GM23338 (cell line): ENCODE results near the gene C14orf119. TPM values are rescaled to one million over a fixed set of nuclear protein-coding genes. Genes with fewer than 3 reads are reported as not detected.

ENCODE experiments used
- ATAC-seq: fragments of 200-7000 bp; cut with Tn5 transposase; 3 replicates; pipeline ENCODE4 v1.9.1; 2020
- DNase-seq: peaks from one replicate; pipeline ENCODE4 v3.0.0-alpha.2; 2015; ENCODE audit warnings: low spot score
- H2AFZ ChIP-seq: fragments of 200-600 bp; sonication (generic); 2 replicates; pipeline ENCODE4 v1.8.0; 2016; ENCODE audit warnings: antibody characterized with exemption, mild to moderate bottlenecking, moderate library complexity
- H3F3A ChIP-seq: fragments of 200-600 bp; sonication (generic); replicated peaks from 2 replicates; pipeline ENCODE4 v1.8.0; 2017; ENCODE audit warnings: antibody characterized with exemption, mixed run types, low read depth
- H3K27ac ChIP-seq: fragments of 200-600 bp; sonication (generic); 2 replicates; pipeline ENCODE4 v1.6.1; 2016; ENCODE audit warnings: low read depth
- H3K27me3 ChIP-seq: fragments of 200-600 bp; sonication (generic); 2 replicates; pipeline ENCODE4 v1.8.0; 2016; ENCODE audit warnings: mild to moderate bottlenecking, mixed run types, moderate library complexity; ENCODE audit not compliant: insufficient read depth
- H3K36me3 ChIP-seq: fragments of 200-600 bp; sonication (generic); 2 replicates; pipeline ENCODE4 v1.8.0; 2016; ENCODE audit warnings: mild to moderate bottlenecking; ENCODE audit not compliant: insufficient read depth
- H3K4me1 ChIP-seq: fragments of 200-600 bp; sonication (generic); 2 replicates; pipeline ENCODE4 v1.8.0; 2016; ENCODE audit warnings: mild to moderate bottlenecking, moderate library complexity; ENCODE audit not compliant: insufficient read depth
- H3K4me2 ChIP-seq: fragments of 200-600 bp; sonication (generic); 2 replicates; pipeline ENCODE4 v1.7.1; 2017; ENCODE audit warnings: mixed run types
- H3K4me3 ChIP-seq: fragments of 200-600 bp; sonication (generic); 2 replicates; pipeline ENCODE4 v1.6.1; 2016; ENCODE audit warnings: mixed run types
- H3K79me2 ChIP-seq: fragments of 200-600 bp; sonication (generic); replicated peaks from 2 replicates; pipeline ENCODE4 v1.8.0; 2017; ENCODE audit warnings: mild to moderate bottlenecking; ENCODE audit not compliant: insufficient read depth
- H3K9me2 ChIP-seq: fragments of 200-600 bp; sonication (generic); 2 replicates; pipeline ENCODE4 v1.8.0; 2017; ENCODE audit not compliant: insufficient read depth
- H4K20me1 ChIP-seq: fragments of 200-600 bp; sonication (generic); replicated peaks from 2 replicates; pipeline ENCODE4 v1.8.0; 2017; ENCODE audit warnings: mild to moderate bottlenecking; ENCODE audit not compliant: insufficient read depth
- H3K27ac Mint-ChIP-seq: 2 replicates; pipeline ENCODE4 v1.8.0; 2020; ENCODE audit warnings: inconsistent platforms, mild to moderate bottlenecking, moderate library complexity, mixed read lengths
- H3K27me3 Mint-ChIP-seq: 3 replicates; pipeline ENCODE4 v1.8.0; 2022; ENCODE audit warnings: low read depth, mild to moderate bottlenecking, moderate library complexity, mixed read lengths, inconsistent platforms; ENCODE audit not compliant: insufficient read depth, poor library complexity
- H3K36me3 Mint-ChIP-seq: 3 replicates; pipeline ENCODE4 v1.8.0; 2021; ENCODE audit warnings: low read depth, mild to moderate bottlenecking, inconsistent platforms, moderate library complexity, mixed read lengths
- H3K4me1 Mint-ChIP-seq: 3 replicates; pipeline ENCODE4 v1.8.0; 2020; ENCODE audit warnings: mild to moderate bottlenecking, inconsistent platforms, mixed read lengths
- H3K4me3 Mint-ChIP-seq: 3 replicates; pipeline ENCODE4 v1.8.0; 2021; ENCODE audit warnings: moderate library complexity, mild to moderate bottlenecking, inconsistent platforms, mixed read lengths
- H3K9me3 Mint-ChIP-seq: 3 replicates; pipeline ENCODE4 v1.8.0; 2020; ENCODE audit warnings: moderate library complexity, mild to moderate bottlenecking, inconsistent platforms, mixed read lengths
- CREB1 ChIP-seq: fragments of 250-450 bp; sonication (Bioruptor Pico); IDR thresholded peaks from 2 replicates; pipeline ENCODE4 v1.5.0; 2020; ENCODE audit warnings: low read depth, mild to moderate bottlenecking, moderate library complexity
- NANOG ChIP-seq: IDR thresholded peaks from 2 replicates; pipeline ENCODE4 v1.6.1; 2016; ENCODE audit warnings: antibody characterized with exemption, borderline replicate concordance
- POLR2AphosphoS5 ChIP-seq: IDR thresholded peaks from 2 replicates; pipeline ENCODE4 v1.6.1; 2016; ENCODE audit warnings: antibody characterized with exemption, low read depth
- STAT1 ChIP-seq: IDR thresholded peaks from one replicate; pipeline ENCODE4 v1.6.1; 2016; ENCODE audit warnings: antibody characterized with exemption; ENCODE audit not compliant: unreplicated experiment
- polyA plus RNA-seq: library from polyadenylated mRNA; unstranded; fragments of >200 nt; fragmentation: Nextera tagmentation; extraction: Ambion mirVana; gene quantifications from 2 replicates; pipeline ENCODE4 v1.2.1, GENCODE V29; 2016
- total RNA-seq: library from RNA; depleted of rRNA; stranded (reverse); fragments of >200 nt; shearing (Covaris generic); gene quantifications from 2 replicates; pipeline ENCODE4 v1.2.3, GENCODE V29; 2014
- TF ChIP-seq, protein P1 (sequence below), 2 experiments: fragments of 200-600 bp in 1 of 2; sonication (generic) in 1 of 2; conservative IDR thresholded peaks; 2 replicates each; pipeline versions ENCODE4 v1.5.1 to v1.6.1; 2016 to 2017; ENCODE audit warnings: antibody characterized with exemption in 2 of 2, low read depth in 2 of 2, mild to moderate bottlenecking in 2 of 2, moderate library complexity in 1 of 2
- TF ChIP-seq, protein P2 (sequence below): fragments of 250-450 bp; sonication (Bioruptor Pico); IDR thresholded peaks from 2 replicates; pipeline ENCODE4 v1.5.0; 2020; ENCODE audit warnings: mild to moderate bottlenecking, moderate library complexity

C14orf119 gene
- total and polyA plus RNA-seq, 2 experiments from 2014 or later: 49.4 to 118 TPM

DNA sequence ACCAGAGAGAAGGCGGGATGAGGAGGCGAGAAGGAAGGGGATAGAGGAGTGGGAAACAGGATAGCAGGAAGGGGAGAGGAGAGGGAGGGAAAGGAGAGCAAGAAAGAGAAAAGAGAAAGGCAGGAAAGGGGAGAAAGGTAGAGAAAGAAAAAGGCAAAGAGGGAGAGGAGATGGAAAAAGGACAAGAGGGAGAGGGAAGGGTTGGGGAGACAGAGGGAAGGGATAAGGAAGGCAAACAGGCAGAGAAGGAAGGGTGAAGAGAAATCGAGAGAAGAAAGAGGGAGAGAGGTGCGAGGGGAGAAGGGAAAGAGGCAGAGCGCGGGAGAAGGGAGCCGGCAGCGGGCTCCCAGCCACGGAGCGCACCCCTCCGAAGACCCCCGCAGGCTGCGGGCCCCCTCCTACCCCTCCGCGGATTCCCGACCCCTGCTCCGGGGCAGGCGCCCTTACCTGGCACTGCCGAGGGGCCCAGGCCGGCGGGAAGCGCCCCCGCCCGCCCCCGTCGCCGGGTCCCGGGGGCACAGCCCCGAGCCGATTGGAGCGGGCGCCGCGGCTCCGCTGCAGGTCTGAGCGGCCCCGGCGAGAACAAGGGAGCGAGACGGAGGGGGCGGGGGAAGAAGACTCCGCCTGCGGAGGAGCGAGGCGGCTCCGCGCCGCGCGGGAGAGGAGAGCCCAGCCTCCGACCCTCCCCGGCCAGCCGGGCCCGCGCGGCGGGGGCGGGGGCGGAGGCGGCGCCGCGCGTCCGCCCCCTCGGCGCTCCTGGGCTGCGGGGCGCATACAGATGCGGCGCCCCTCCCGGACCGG, 38.1 kb upstream of the C14orf119 start, which contains the start of gene CDH24:
Gene CDH24, minus strand, starts transcription at position 565 of the 801 bp plus-strand sequence. CDS start 1,787 bp downstream, outside the sequence.
- Histone ChIP-seq H3K27ac (peak within 1 kb of the TSS; percentile 85), H3K79me2 (no peaks in the 10 kb centered on the region), H3K4me2 (peak within 1 kb of the TSS; percentile 98), H2AFZ (peak within 1 kb of the TSS; percentile 90), H3K9me2 (no peaks in the 10 kb centered on the region), H3K36me3 (peaks cover 13% of the 10 kb centered on the region), H3K4me3 (peak within 1 kb of the TSS; percentile 86), H4K20me1 (peaks cover 9% of the 10 kb centered on the region; the same call in 1 of the 2 replicates), H3K27me3 (peaks cover 4% of the 10 kb centered on the region; the same call in 1 of the 2 replicates), H3F3A (peaks cover 23% of the 10 kb centered on the region), H3K4me1 (peaks cover 14% of the 10 kb centered on the region; the same call in 1 of the 2 replicates)
- Mint-ChIP-seq H3K4me1 (peaks cover 19% of the 10 kb centered on the region), H3K4me3 (peak within 1 kb of the TSS; percentile 85), H3K9me3 (no peaks in the 10 kb centered on the region), H3K36me3 (peaks cover 50% of the 10 kb centered on the region), H3K27me3 (peaks cover 18% of the 10 kb centered on the region), H3K27ac (peak within 1 kb of the TSS; percentile 90)
- peak; percentile 86 for DNase-seq
- TF ChIP-seq NANOG: no peak
- ATAC-seq: peak; percentile 38

DNA sequence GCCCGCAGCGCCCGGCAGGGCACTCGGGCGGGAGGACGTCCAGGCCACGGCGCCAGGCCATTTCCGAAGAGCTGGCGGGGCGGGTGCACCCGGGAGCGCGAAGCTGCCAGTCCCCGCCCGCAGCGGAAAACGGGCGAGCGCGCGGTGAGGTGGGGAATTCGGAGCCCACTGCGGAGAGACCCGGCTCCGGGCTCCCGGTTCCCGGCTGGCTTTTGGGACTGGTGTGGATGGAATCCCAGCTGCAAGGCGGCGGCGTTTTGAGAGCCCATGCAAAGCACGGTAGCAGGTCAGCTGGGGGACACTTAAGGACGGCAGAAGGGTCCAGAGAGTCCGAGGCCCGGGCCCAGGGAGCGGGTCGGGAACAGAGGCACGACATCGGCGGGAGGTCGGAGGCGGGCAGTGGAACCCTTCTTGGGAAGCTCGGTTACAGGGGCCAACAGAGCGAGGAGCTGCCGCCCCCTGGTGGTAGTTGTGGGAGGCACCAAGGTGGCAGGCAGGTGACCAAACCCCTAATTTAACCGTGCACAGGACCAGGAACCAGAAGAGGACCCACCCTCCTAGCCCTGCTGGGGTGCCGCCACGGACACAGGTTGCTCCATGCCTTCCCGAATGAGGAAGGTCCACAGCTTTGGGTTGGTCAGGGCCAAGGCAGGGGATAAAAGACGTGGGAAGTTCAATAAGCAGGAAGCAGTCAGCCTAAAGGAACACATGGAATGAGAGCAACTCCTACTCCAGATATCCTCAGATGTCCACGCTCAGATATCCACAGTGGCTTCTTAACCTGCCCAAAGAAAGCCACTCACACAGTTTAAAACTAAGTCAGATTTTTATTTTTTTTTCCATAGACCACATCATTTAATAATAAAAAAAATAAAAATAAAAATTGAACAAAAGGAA, 37.3 kb upstream of the C14orf119 start:
- peaks cover 32% of the 10 kb centered on the region for H3F3A ChIP-seq
- H3K4me1 ChIP-seq: peaks cover 14% of the 10 kb centered on the region; the same call in 1 of the 2 replicates
- ATAC-seq (peak; percentile 70), DNase-seq (peak; percentile 96)
- peak overlapping the region; percentile 98 for H3K4me2 ChIP-seq
- H3K4me3 ChIP-seq: peak overlapping the region; percentile 86
- H3K36me3 ChIP-seq: peaks cover 22% of the 10 kb centered on the region
- Mint-ChIP-seq H3K36me3 (peaks cover 58% of the 10 kb centered on the region), H3K27ac (peak overlapping the region; percentile 90), H3K27me3 (peaks cover 18% of the 10 kb centered on the region), H3K4me3 (peak overlapping the region; percentile 85), H3K4me1 (peaks cover 18% of the 10 kb centered on the region), H3K9me3 (no peaks in the 10 kb centered on the region)
- H3K27ac ChIP-seq: peak overlapping the region; percentile 85
- H3K27me3 ChIP-seq: peaks cover 4% of the 10 kb centered on the region; the same call in 1 of the 2 replicates
- peak overlapping the region; percentile 88 for H2AFZ ChIP-seq
- H4K20me1 ChIP-seq: peaks cover 16% of the 10 kb centered on the region
- H3K9me2 ChIP-seq: no peaks in the 10 kb centered on the region
- 0 out of 2 replicates have a peak, but pooled peaks cover 3% of the 10 kb centered on the region for H3K79me2 ChIP-seq
- TF ChIP-seq, protein P1, sequence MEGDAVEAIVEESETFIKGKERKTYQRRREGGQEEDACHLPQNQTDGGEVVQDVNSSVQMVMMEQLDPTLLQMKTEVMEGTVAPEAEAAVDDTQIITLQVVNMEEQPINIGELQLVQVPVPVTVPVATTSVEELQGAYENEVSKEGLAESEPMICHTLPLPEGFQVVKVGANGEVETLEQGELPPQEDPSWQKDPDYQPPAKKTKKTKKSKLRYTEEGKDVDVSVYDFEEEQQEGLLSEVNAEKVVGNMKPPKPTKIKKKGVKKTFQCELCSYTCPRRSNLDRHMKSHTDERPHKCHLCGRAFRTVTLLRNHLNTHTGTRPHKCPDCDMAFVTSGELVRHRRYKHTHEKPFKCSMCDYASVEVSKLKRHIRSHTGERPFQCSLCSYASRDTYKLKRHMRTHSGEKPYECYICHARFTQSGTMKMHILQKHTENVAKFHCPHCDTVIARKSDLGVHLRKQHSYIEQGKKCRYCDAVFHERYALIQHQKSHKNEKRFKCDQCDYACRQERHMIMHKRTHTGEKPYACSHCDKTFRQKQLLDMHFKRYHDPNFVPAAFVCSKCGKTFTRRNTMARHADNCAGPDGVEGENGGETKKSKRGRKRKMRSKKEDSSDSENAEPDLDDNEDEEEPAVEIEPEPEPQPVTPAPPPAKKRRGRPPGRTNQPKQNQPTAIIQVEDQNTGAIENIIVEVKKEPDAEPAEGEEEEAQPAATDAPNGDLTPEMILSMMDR (conservative IDR thresholded peaks at IDR 0.05; ENCODE audit: low read depth in 2 of 2): peak; percentile 83 to 90
- TF ChIP-seq POLR2AphosphoS5: peak; percentile 67
- no peak for TF ChIP-seq STAT1
- TF ChIP-seq, protein P2, sequence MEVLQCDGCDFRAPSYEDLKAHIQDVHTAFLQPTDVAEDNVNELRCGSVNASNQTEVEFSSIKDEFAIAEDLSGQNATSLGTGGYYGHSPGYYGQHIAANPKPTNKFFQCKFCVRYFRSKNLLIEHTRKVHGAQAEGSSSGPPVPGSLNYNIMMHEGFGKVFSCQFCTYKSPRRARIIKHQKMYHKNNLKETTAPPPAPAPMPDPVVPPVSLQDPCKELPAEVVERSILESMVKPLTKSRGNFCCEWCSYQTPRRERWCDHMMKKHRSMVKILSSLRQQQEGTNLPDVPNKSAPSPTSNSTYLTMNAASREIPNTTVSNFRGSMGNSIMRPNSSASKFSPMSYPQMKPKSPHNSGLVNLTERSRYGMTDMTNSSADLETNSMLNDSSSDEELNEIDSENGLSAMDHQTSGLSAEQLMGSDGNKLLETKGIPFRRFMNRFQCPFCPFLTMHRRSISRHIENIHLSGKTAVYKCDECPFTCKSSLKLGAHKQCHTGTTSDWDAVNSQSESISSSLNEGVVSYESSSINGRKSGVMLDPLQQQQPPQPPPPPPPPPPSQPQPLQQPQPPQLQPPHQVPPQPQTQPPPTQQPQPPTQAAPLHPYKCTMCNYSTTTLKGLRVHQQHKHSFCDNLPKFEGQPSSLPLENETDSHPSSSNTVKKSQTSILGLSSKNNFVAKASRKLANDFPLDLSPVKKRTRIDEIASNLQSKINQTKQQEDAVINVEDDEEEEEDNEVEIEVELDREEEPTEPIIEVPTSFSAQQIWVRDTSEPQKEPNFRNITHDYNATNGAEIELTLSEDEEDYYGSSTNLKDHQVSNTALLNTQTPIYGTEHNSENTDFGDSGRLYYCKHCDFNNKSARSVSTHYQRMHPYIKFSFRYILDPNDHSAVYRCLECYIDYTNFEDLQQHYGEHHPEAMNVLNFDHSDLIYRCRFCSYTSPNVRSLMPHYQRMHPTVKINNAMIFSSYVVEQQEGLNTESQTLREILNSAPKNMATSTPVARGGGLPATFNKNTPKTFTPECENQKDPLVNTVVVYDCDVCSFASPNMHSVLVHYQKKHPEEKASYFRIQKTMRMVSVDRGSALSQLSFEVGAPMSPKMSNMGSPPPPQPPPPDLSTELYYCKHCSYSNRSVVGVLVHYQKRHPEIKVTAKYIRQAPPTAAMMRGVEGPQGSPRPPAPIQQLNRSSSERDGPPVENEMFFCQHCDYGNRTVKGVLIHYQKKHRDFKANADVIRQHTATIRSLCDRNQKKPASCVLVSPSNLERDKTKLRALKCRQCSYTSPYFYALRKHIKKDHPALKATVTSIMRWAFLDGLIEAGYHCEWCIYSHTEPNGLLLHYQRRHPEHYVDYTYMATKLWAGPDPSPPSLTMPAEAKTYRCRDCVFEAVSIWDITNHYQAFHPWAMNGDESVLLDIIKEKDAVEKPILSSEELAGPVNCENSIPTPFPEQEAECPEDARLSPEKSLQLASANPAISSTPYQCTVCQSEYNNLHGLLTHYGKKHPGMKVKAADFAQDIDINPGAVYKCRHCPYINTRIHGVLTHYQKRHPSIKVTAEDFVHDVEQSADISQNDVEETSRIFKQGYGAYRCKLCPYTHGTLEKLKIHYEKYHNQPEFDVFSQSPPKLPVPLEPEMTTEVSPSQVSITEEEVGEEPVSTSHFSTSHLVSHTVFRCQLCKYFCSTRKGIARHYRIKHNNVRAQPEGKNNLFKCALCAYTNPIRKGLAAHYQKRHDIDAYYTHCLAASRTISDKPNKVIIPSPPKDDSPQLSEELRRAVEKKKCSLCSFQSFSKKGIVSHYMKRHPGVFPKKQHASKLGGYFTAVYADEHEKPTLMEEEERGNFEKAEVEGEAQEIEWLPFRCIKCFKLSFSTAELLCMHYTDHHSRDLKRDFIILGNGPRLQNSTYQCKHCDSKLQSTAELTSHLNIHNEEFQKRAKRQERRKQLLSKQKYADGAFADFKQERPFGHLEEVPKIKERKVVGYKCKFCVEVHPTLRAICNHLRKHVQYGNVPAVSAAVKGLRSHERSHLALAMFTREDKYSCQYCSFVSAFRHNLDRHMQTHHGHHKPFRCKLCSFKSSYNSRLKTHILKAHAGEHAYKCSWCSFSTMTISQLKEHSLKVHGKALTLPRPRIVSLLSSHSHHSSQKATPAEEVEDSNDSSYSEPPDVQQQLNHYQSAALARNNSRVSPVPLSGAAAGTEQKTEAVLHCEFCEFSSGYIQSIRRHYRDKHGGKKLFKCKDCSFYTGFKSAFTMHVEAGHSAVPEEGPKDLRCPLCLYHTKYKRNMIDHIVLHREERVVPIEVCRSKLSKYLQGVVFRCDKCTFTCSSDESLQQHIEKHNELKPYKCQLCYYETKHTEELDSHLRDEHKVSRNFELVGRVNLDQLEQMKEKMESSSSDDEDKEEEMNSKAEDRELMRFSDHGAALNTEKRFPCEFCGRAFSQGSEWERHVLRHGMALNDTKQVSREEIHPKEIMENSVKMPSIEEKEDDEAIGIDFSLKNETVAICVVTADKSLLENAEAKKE (CRISPR knock-in tag): no peak
- TF ChIP-seq CREB1 (CRISPR knock-in tag): no peak
